PC-3 (cell line): ENCODE results near the gene RAB6D. TPM values are rescaled to one million over a fixed set of nuclear protein-coding genes. Genes with fewer than 3 reads are reported as not detected.
"Not testable (repeated sequence)": the region's sequence is repeated elsewhere in the genome, so short reads cannot be mapped to it uniquely, and the experiment has no call there.

ENCODE experiments used
- ATAC-seq: fragments of 200-7000 bp; cut with Tn5 transposase; 2 replicates; pipeline ENCODE4 v1.9.1; 2020; ENCODE audit warnings: mild to moderate bottlenecking, moderate library complexity
- BruUV-seq: library from RNA; stranded (reverse); fragments of 400-500 nt; replicated peaks from 2 replicates; lab custom pipeline; 2021; lab: Mats Ljungman, UMichigan
- CTCF ChIA-PET: fragments of 300-600 bp; sonication (Branson Sonifier 250); formaldehyde crosslinking; loops from one replicate; lab custom pipeline; 2022; ENCODE audit warnings: antibody characterized with exemption; lab: Charles Lee
- POLR2A ChIA-PET: fragments of 300-600 bp; sonication (Branson Sonifier 250); formaldehyde crosslinking; loops from one replicate; lab custom pipeline; 2022; ENCODE audit warnings: antibody characterized with exemption; ENCODE audit not compliant: unreplicated experiment; lab: Charles Lee
- DNase-seq: peaks from one replicate; pipeline ENCODE4 v3.0.0-alpha.2; 2015
- H2AFZ ChIP-seq: fragments of 300-600 bp; sonication (generic); 2 replicates; pipeline ENCODE4 v1.6.0; 2016; ENCODE audit warnings: antibody characterized with exemption, low read length
- H3F3A ChIP-seq: fragments of 300-600 bp; sonication (generic); one replicate; pipeline ENCODE4 v1.6.0; 2017; ENCODE audit warnings: antibody characterized with exemption, low read length, control low read depth, mild to moderate bottlenecking; ENCODE audit not compliant: unreplicated experiment
- H3K27ac ChIP-seq: fragments of 300-600 bp; sonication (generic); 2 replicates; pipeline ENCODE4 v1.5.1; 2016; ENCODE audit warnings: mild to moderate bottlenecking, low read length
- H3K27me3 ChIP-seq: fragments of 300-600 bp; sonication (generic); 2 replicates; pipeline ENCODE4 v1.6.1; 2016; ENCODE audit warnings: low read length, mixed read lengths
- H3K36me3 ChIP-seq: fragments of 300-600 bp; sonication (generic); 2 replicates; pipeline ENCODE4 v1.6.1; 2016; ENCODE audit warnings: low read depth, mixed run types, low read length, mixed read lengths
- H3K4me1 ChIP-seq: fragments of 300-600 bp; sonication (generic); 2 replicates; pipeline ENCODE4 v1.5.1; 2016; ENCODE audit warnings: low read length; ENCODE audit not compliant: insufficient read depth
- H3K4me2 ChIP-seq: fragments of 300-600 bp; sonication (generic); 2 replicates; pipeline ENCODE4 v1.6.0; 2016; ENCODE audit warnings: low read length
- H3K4me3 ChIP-seq: fragments of 300-600 bp; sonication (generic); 2 replicates; pipeline ENCODE4 v1.5.1; 2016; ENCODE audit warnings: mild to moderate bottlenecking, low read length, mixed read lengths
- H3K79me2 ChIP-seq: fragments of 300-600 bp; sonication (generic); 2 replicates; pipeline ENCODE4 v1.6.1; 2017; ENCODE audit warnings: low read length, mixed read lengths
- H3K9ac ChIP-seq: fragments of 300-600 bp; sonication (generic); 2 replicates; pipeline ENCODE4 v1.6.0; 2016; ENCODE audit warnings: mild to moderate bottlenecking, low read length
- H3K9me2 ChIP-seq: fragments of 300-600 bp; sonication (generic); replicated peaks from 2 replicates; pipeline ENCODE4 v1.6.1; 2016; ENCODE audit warnings: mixed run types, low read length, mixed read lengths
- H3K9me3 ChIP-seq: fragments of 300-600 bp; sonication (generic); 2 replicates; pipeline ENCODE4 v1.6.1; 2016; ENCODE audit warnings: low read length, mixed read lengths
- H4K20me1 ChIP-seq: fragments of 300-600 bp; sonication (generic); 2 replicates; pipeline ENCODE4 v1.6.1; 2016; ENCODE audit warnings: low read length, mixed read lengths
- CTCF ChIP-seq: fragments of 300-600 bp; sonication (generic); conservative IDR thresholded peaks from 2 replicates; pipeline ENCODE4 v1.5.1; 2017; ENCODE audit warnings: antibody characterized with exemption, low read depth, mild to moderate bottlenecking, low read length
- EZH2 ChIP-seq: fragments of 300-600 bp; sonication (generic); IDR thresholded peaks from one replicate; pipeline ENCODE4 v1.6.1; 2017; ENCODE audit warnings: antibody characterized with exemption, mild to moderate bottlenecking, low read length; ENCODE audit not compliant: unreplicated experiment
- EZH2phosphoT487 ChIP-seq: fragments of 300-600 bp; sonication (generic); IDR thresholded peaks from 2 replicates; pipeline ENCODE4 v1.6.1; 2018; ENCODE audit warnings: mild to moderate bottlenecking, antibody characterized with exemption, low read length, borderline replicate concordance
- intact Hi-C: fragments of 100-400 bp; cut with micrococcal nuclease; formaldehyde crosslinking; loops from 2 replicates; pipeline ENCODE4 v1.9.0; 2023
- total RNA-seq: library from RNA; depleted of rRNA; stranded (reverse); fragments of >200 nt; gene quantifications from 2 replicates; pipeline ENCODE4 v1.2.3, GENCODE V29; 2014

Gene RAB6D
- total RNA-seq, 1 experiment from 2014 or later, result not detected

- Histone ChIP-seq H3K4me3 (no peak overlapping the region), H3K9me3 (no peaks in the 10 kb centered on the region), H3K27ac (no peak overlapping the region), H3K4me1 (no peaks in the 10 kb centered on the region), H4K20me1 (no peaks in the 10 kb centered on the region), H3K79me2 (no peaks in the 10 kb centered on the region), H3K9me2 (no peaks in the 10 kb centered on the region), H3K9ac (no peak overlapping the region), H3F3A (no peaks in the 10 kb centered on the region), H3K27me3 (no peaks in the 10 kb centered on the region; the same call in none of the 2 replicates), H3K4me2 (no peak overlapping the region), H3K36me3 (no peaks in the 10 kb centered on the region), H2AFZ (no peak overlapping the region)
- TF ChIP-seq EZH2phosphoT487, result no peak
- TF ChIP-seq CTCF, result no peak
- TF ChIP-seq EZH2, result no peak
- CTCF ChIA-PET, result no interaction called here
- ATAC-seq (no peak), DNase-seq (no peak)
- POLR2A ChIA-PET, result no interaction called here
- no TSS peak for BruUV-seq
- intact Hi-C loops, result no loop called here
Measured at GRCh38 chr2:131394147-131394931, 30.4 kb upstream of the RAB6D start.

- H3K4me2 ChIP-seq, DNase-seq, intact Hi-C loops, POLR2A ChIA-PET, H3K27me3 ChIP-seq, CTCF ChIA-PET, BruUV-seq, H4K20me1 ChIP-seq, H2AFZ ChIP-seq, H3K4me3 ChIP-seq, H3F3A ChIP-seq, H3K9ac ChIP-seq, H3K79me2 ChIP-seq, H3K36me3 ChIP-seq, H3K9me3 ChIP-seq, ATAC-seq, H3K4me1 ChIP-seq, H3K9me2 ChIP-seq, H3K27ac ChIP-seq: not testable (repeated sequence)
Measured at GRCh38 chr2:131391953-131392352, 28.0 kb upstream of the RAB6D start.

- DNase-seq, H3K9ac ChIP-seq, BruUV-seq, H3K36me3 ChIP-seq, H3K27me3 ChIP-seq, H3K4me1 ChIP-seq, H3K4me3 ChIP-seq, H3K9me2 ChIP-seq, H4K20me1 ChIP-seq, H3F3A ChIP-seq, POLR2A ChIA-PET, CTCF ChIA-PET, H3K27ac ChIP-seq, H3K79me2 ChIP-seq, intact Hi-C loops, H3K9me3 ChIP-seq, ATAC-seq, H2AFZ ChIP-seq, H3K4me2 ChIP-seq: not testable (repeated sequence)
Measured at GRCh38 chr2:131391471-131391870, 27.5 kb upstream of the RAB6D start.

GRCh38 chr2:131390495-131391130 is 26.6 kb upstream of the RAB6D start:
- POLR2A ChIA-PET, intact Hi-C loops, ATAC-seq, CTCF ChIA-PET, H3K27me3 ChIP-seq, H2AFZ ChIP-seq, DNase-seq, H3K9ac ChIP-seq, H3K9me2 ChIP-seq, H3K27ac ChIP-seq, H3F3A ChIP-seq, H3K36me3 ChIP-seq, H3K4me2 ChIP-seq, H3K9me3 ChIP-seq, H3K4me1 ChIP-seq, H3K79me2 ChIP-seq, H4K20me1 ChIP-seq, BruUV-seq, H3K4me3 ChIP-seq: not testable (repeated sequence)
